Mesenchymal stem cell (in vitro differentiated cells and primary cell): ENCODE results near the gene HACD3.
"Not testable (repeated sequence)": the region's sequence is repeated elsewhere in the genome, so short reads cannot be mapped to it uniquely, and the experiment has no call there.

Experiments
- DNase-seq: peaks from one replicate; pipeline ENCODE4 v3.0.0-alpha.2; 2013
- H2AFZ ChIP-seq: one replicate; pipeline ENCODE4 v1.6.1; 2013; ENCODE audit warnings: low read depth, mild to moderate bottlenecking, control low read depth, inconsistent platforms, low read length, moderate library complexity
- H2AK5ac ChIP-seq: 2 replicates; pipeline ENCODE4 v1.6.1; 2013; ENCODE audit warnings: low read length, moderate library complexity, mild to moderate bottlenecking, inconsistent platforms; ENCODE audit not compliant: severe bottlenecking
- H2BK120ac ChIP-seq: one replicate; pipeline ENCODE4 v1.6.1; 2013; ENCODE audit warnings: low read depth, mild to moderate bottlenecking, inconsistent platforms, low read length, moderate library complexity
- H2BK12ac ChIP-seq, 2 experiments: one replicate each; pipeline ENCODE4 v1.6.1; 2013; ENCODE audit warnings: inconsistent platforms in 2 of 2, low read length in 2 of 2, mild to moderate bottlenecking in 2 of 2, moderate library complexity in 2 of 2, control low read depth in 1 of 2
- H2BK15ac ChIP-seq: one replicate; pipeline ENCODE4 v1.6.1; 2013; ENCODE audit warnings: mild to moderate bottlenecking, low read depth, inconsistent platforms; ENCODE audit not compliant: poor library complexity, severe bottlenecking
- H2BK5ac ChIP-seq: 2 replicates; pipeline ENCODE4 v1.6.1; 2013; ENCODE audit warnings: low read depth, mild to moderate bottlenecking, low read length, control low read depth, inconsistent platforms; ENCODE audit not compliant: poor library complexity, severe bottlenecking
- H3K14ac ChIP-seq, 2 experiments: one replicate each; pipeline ENCODE4 v1.6.1; 2013; ENCODE audit warnings: inconsistent platforms in 2 of 2, low read length in 2 of 2, control low read depth in 1 of 2, mild to moderate bottlenecking in 1 of 2, moderate library complexity in 1 of 2
- H3K18ac ChIP-seq, 2 experiments: one replicate each; pipeline ENCODE4 v1.6.1; 2013; ENCODE audit warnings: inconsistent platforms in 2 of 2, low read length in 2 of 2, control low read depth in 1 of 2, low read depth in 1 of 2, mild to moderate bottlenecking in 1 of 2
- H3K23ac ChIP-seq, 2 experiments: one replicate each; pipeline ENCODE4 v1.6.1; 2013; ENCODE audit warnings: inconsistent platforms in 2 of 2, low read length in 2 of 2, mild to moderate bottlenecking in 2 of 2, moderate library complexity in 2 of 2, control low read depth in 1 of 2
- H3K27ac ChIP-seq: 2 replicates; pipeline ENCODE4 v1.5.1; 2013; ENCODE audit warnings: mild to moderate bottlenecking, moderate library complexity, low read length, control low read depth, inconsistent platforms; ENCODE audit not compliant: poor library complexity, severe bottlenecking
- H3K27me3 ChIP-seq, 2 experiments: 2 replicates each; pipeline versions ENCODE4 v1.6.1 to v1.7.0; 2013; ENCODE audit warnings: low read length in 2 of 2, mild to moderate bottlenecking in 2 of 2, moderate library complexity in 2 of 2, control low read depth in 1 of 2, inconsistent platforms in 1 of 2; ENCODE audit not compliant: control insufficient read depth in 1 of 2, insufficient read depth in 1 of 2
- H3K36me3 ChIP-seq, 2 experiments: 2 replicates each; pipeline versions ENCODE4 v1.6.1 to v1.7.0; 2013; ENCODE audit warnings: low read length in 2 of 2, control low read depth in 1 of 2, inconsistent platforms in 1 of 2, low read depth in 1 of 2, mild to moderate bottlenecking in 1 of 2; ENCODE audit not compliant: insufficient read depth in 2 of 2, control insufficient read depth in 1 of 2
- H3K4ac ChIP-seq, 2 experiments: one replicate each; pipeline ENCODE4 v1.6.1; 2013; ENCODE audit warnings: inconsistent platforms in 2 of 2, low read length in 2 of 2, mild to moderate bottlenecking in 2 of 2, moderate library complexity in 2 of 2, control low read depth in 1 of 2, low read depth in 1 of 2
- H3K4me1 ChIP-seq: 2 replicates; pipeline ENCODE4 v1.6.1; 2013; ENCODE audit warnings: low read depth, low read length, control low read depth; ENCODE audit not compliant: control insufficient read depth, insufficient read depth
- H3K4me2 ChIP-seq: 2 replicates; pipeline ENCODE4 v1.6.1; 2013; ENCODE audit warnings: low read length, mild to moderate bottlenecking, inconsistent platforms; ENCODE audit not compliant: poor library complexity, severe bottlenecking
- H3K4me3 ChIP-seq, 2 experiments: 2 replicates each; pipeline versions ENCODE4 v1.5.1 to v1.7.0; 2013; ENCODE audit warnings: low read length in 2 of 2, mild to moderate bottlenecking in 2 of 2, control low read depth in 1 of 2, low read depth in 1 of 2; ENCODE audit not compliant: insufficient read depth in 1 of 2
- H3K79me1 ChIP-seq: replicated peaks from 2 replicates; pipeline ENCODE4 v1.6.1; 2013; ENCODE audit warnings: mild to moderate bottlenecking, control low read depth, low read length, inconsistent platforms; ENCODE audit not compliant: poor library complexity, severe bottlenecking
- H3K9ac ChIP-seq: 2 replicates; pipeline ENCODE4 v1.7.0; 2013; ENCODE audit warnings: mild to moderate bottlenecking, low read length, moderate library complexity
- H3K9me3 ChIP-seq: 2 replicates; pipeline ENCODE4 v1.7.0; 2013; ENCODE audit warnings: mild to moderate bottlenecking, low read length; ENCODE audit not compliant: control insufficient read depth
- H4K8ac ChIP-seq: one replicate; pipeline ENCODE4 v1.6.1; 2013; ENCODE audit warnings: inconsistent platforms, mild to moderate bottlenecking, low read length, moderate library complexity
- H4K91ac ChIP-seq: one replicate; pipeline ENCODE4 v1.6.1; 2013; ENCODE audit warnings: mild to moderate bottlenecking, low read length, inconsistent platforms
- WGBS: methylation state at CpG from one replicate; pipeline ENCODE4 v1.1.7; 2013; ENCODE audit warnings: mixed read lengths; 5-methylcytosine and 5-hydroxymethylcytosine counted together

Gene HACD3

DNA sequence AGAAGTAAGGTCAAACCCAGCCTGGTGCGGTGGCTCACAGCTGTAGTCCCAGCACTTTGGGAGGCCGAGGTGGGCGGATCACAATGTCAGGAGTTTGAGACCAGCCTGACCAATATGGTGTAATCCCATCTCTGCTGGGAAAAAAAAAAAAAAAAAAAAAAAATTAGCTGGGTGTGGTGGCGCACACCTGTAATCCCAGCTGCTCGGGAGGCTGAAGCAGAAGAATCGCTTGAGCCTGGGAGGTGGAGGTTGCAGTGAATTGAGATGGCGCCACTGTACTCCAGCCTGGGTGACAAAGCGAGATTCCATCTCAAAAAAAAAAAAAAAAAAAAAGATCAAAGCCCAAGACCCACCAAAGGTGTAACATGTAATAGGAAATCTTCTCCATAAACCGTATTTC, 19.0 kb downstream of the HACD3 start:
- not testable (repeated sequence) for H2BK15ac ChIP-seq, H3K4ac ChIP-seq, H4K91ac ChIP-seq, H3K18ac ChIP-seq, H3K79me1 ChIP-seq, H3K4me1 ChIP-seq, H3K9ac ChIP-seq, H2BK120ac ChIP-seq, H2AK5ac ChIP-seq, H3K4me3 ChIP-seq, H4K8ac ChIP-seq, H3K9me3 ChIP-seq, H3K27ac ChIP-seq, H3K27me3 ChIP-seq, H2BK12ac ChIP-seq, H3K14ac ChIP-seq, H2BK5ac ChIP-seq, H2AFZ ChIP-seq, DNase-seq, H3K4me2 ChIP-seq, H3K36me3 ChIP-seq, H3K23ac ChIP-seq
- WGBS: 97% methylated on average over 3 of the region's 9 CpGs

- no peak overlapping the region for H2BK5ac ChIP-seq
- H3K4ac ChIP-seq: no peak overlapping the region
- peak overlapping the region; percentile 53 for H2AK5ac ChIP-seq
- no peak overlapping the region for H3K4me2 ChIP-seq
- peak overlapping the region; percentile 59 for H3K27ac ChIP-seq
- H3K4me1 ChIP-seq: peaks cover 8% of the 10 kb centered on the region
- no peak overlapping the region for H4K91ac ChIP-seq
- WGBS: 70% methylated on average over 3 of the region's 3 CpGs
- no peak overlapping the region for H3K23ac ChIP-seq
- no peak overlapping the region for H3K14ac ChIP-seq
- H3K36me3 ChIP-seq: peaks cover 0 to 18% of the 10 kb centered on the region in 2 experiments
- no peak overlapping the region for H2AFZ ChIP-seq
- H3K27me3 ChIP-seq: no peaks in the 10 kb centered on the region
- H3K18ac ChIP-seq: no peak overlapping the region
- DNase-seq: peak; percentile 81
- H3K79me1 ChIP-seq: peaks cover 10% of the 10 kb centered on the region
- no peak overlapping the region for H3K4me3 ChIP-seq
- H2BK15ac ChIP-seq: no peak overlapping the region
- H2BK120ac ChIP-seq: no peak overlapping the region
- no peaks in the 10 kb centered on the region for H3K9me3 ChIP-seq
- no peak overlapping the region for H4K8ac ChIP-seq
- H3K9ac ChIP-seq: no peak overlapping the region
- H2BK12ac ChIP-seq: no peak overlapping the region
These were observed 20.4 kb downstream of the HACD3 start for GRCh38 chr15:65550681-65551098.

DNA sequence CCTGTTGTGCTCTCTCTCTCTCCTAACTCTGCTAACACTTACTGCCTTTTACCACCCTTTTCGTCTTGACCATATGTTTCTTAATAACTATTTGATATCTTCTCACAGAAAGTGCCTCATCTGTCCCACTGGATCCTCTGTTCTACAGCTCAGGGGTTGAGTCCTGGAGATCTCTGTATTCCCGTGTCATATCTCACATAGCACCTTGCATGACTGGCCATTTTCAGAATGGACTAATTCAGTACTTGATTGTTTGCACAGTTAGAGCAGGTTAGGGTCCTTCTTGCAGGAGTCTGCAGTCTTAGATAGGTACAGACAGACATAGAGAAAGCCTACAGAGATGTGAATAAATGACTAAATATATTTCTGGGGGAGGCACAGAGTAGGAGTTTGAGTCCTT, 20.9 kb downstream of the HACD3 start:
- Histone ChIP-seq H3K27me3 (no peaks in the 10 kb centered on the region), H2BK120ac (no peak overlapping the region), H2BK15ac (no peak overlapping the region), H2AK5ac (peak overlapping the region; percentile 22), H3K4me1 (peaks cover 8% of the 10 kb centered on the region), H3K9me3 (no peaks in the 10 kb centered on the region), H2AFZ (no peak overlapping the region), H4K91ac (no peak overlapping the region), H3K18ac (no peak overlapping the region), H4K8ac (no peak overlapping the region), H3K27ac (peak overlapping the region; percentile 59), H3K9ac (no peak overlapping the region), H3K79me1 (peaks cover 14% of the 10 kb centered on the region), H3K23ac (no peak overlapping the region), H3K14ac (no peak overlapping the region), H3K4me2 (no peak overlapping the region), H3K4me3 (no peak overlapping the region), H2BK5ac (no peak overlapping the region), H3K4ac (no peak overlapping the region), H2BK12ac (no peak overlapping the region), H3K36me3 (peaks cover 0 to 23% of the 10 kb centered on the region in 2 experiments)
- no peak for DNase-seq
- 96% methylated on average over 2 of the region's 2 CpGs for WGBS

- H3K9me3 ChIP-seq, H3K27me3 ChIP-seq, H3K4me2 ChIP-seq, H2AK5ac ChIP-seq, H3K9ac ChIP-seq, H3K14ac ChIP-seq, H2BK120ac ChIP-seq, H3K4ac ChIP-seq, H2AFZ ChIP-seq, DNase-seq, H3K23ac ChIP-seq, H2BK12ac ChIP-seq, H2BK15ac ChIP-seq, H3K18ac ChIP-seq, H3K27ac ChIP-seq, H3K4me3 ChIP-seq, H4K91ac ChIP-seq, H4K8ac ChIP-seq, H2BK5ac ChIP-seq, H3K4me1 ChIP-seq: not testable (repeated sequence)
- peaks cover 6 to 36% of the 10 kb centered on the region in 2 experiments for H3K36me3 ChIP-seq
- 97% methylated on average over 3 of the region's 6 CpGs for WGBS
- peaks cover 19% of the 10 kb centered on the region for H3K79me1 ChIP-seq
These were observed 22.6 kb downstream of the HACD3 start for GRCh38 chr15:65552851-65553250.
